ENCODE data around the gene PPP3CA.
"Not testable (repeated sequence)": the region's sequence is repeated elsewhere in the genome, so short reads cannot be mapped to it uniquely, and the experiment has no call there.

PPP3CA gene

DNA sequence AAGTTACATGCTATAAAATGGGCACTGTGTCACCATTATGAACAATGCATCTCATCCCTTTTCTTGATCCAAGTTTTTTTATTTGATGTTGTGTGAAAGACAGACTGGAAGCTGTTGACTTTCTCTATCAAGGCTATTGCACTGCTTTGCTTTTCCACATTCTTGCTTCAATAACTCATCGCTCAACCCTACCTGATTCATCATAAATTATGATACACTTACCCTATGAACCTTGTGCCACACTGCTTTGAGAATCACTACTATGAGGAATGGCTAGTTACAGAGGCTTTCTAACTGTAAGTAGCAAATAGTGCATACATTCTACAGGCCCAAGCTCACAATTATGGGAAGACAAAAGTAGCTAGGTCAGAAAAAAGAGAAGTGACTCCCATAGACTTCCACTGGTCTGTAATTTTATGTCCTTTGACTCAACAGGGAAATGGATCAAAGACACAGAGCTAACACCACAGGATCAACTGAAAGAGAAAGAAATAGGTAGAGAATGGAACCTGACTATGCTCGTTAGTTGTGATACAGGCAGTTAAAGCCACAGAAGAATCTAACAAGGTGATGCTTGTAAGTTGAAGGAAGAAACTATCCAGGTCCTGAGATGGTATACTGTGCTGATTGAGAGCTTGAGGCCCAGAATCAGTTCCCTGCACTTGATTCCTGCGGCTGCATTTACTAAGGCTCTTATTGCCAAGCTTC is 163.5 kb downstream of the PPP3CA start:
- H3K27ac ChIP-seq (ENCODE audit: low read depth, low read length): no peak overlapping the region
- H3K9me3 ChIP-seq (ENCODE audit: low read length): no peaks in the 10 kb centered on the region
- no peak overlapping the region for H3K9ac ChIP-seq (ENCODE audit: low read length)
- H3K36me3 ChIP-seq (ENCODE audit: insufficient read depth, low read length): no peaks in the 10 kb centered on the region
- no peaks in the 10 kb centered on the region for H3K4me1 ChIP-seq (ENCODE audit: insufficient read depth, low read length)
- H3K27me3 ChIP-seq (ENCODE audit: control insufficient read depth in 1 of 2, insufficient read depth in 2 of 2, low read length in 2 of 2): no peaks in the 10 kb centered on the region
- no peak overlapping the region for H3K4me3 ChIP-seq (ENCODE audit: low read depth in 1 of 2, low read length in 2 of 2)

DNA sequence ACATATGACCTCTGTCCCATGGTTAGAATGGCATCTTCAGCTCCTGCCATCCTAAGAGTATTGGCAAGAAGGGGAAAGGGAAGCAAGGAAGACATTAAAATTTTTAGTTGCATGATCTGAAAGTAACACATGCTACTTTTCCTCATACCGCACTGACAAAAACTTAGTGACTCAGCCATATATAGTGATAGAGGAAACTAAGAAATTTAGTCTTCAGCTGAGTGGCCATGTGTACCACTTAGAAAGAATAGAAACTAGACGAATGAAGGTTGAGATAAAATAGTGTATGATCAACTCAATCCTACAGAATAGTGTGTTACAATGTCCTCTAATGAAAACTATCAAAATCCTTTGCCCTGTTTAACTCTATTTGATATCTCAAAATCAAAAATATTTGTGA is 164.1 kb downstream of the PPP3CA start:
- H3K36me3 ChIP-seq (ENCODE audit: insufficient read depth, low read length): no peaks in the 10 kb centered on the region
- H3K9ac ChIP-seq (ENCODE audit: low read length): no peak overlapping the region
- H3K4me1 ChIP-seq (ENCODE audit: insufficient read depth, low read length): no peaks in the 10 kb centered on the region
- no peak overlapping the region for H3K27ac ChIP-seq (ENCODE audit: low read depth, low read length)
- no peaks in the 10 kb centered on the region for H3K27me3 ChIP-seq (ENCODE audit: control insufficient read depth in 1 of 2, insufficient read depth in 2 of 2, low read length in 2 of 2)
- H3K4me3 ChIP-seq (ENCODE audit: low read depth in 1 of 2, low read length in 2 of 2): no peak overlapping the region
- H3K9me3 ChIP-seq (ENCODE audit: low read length): no peaks in the 10 kb centered on the region

- not testable (repeated sequence) for H3K4me3 ChIP-seq (ENCODE audit: low read depth in 1 of 2, low read length in 2 of 2); H3K9ac ChIP-seq (ENCODE audit: low read length); H3K4me1 ChIP-seq (ENCODE audit: insufficient read depth, low read length); H3K36me3 ChIP-seq (ENCODE audit: insufficient read depth, low read length); H3K9me3 ChIP-seq (ENCODE audit: low read length); H3K27ac ChIP-seq (ENCODE audit: low read depth, low read length); H3K27me3 ChIP-seq (ENCODE audit: control insufficient read depth in 1 of 2, insufficient read depth in 2 of 2, low read length in 2 of 2)
These were observed 164.6 kb downstream of the PPP3CA start for GRCh38 chr4:101182688-101183087.

DNA sequence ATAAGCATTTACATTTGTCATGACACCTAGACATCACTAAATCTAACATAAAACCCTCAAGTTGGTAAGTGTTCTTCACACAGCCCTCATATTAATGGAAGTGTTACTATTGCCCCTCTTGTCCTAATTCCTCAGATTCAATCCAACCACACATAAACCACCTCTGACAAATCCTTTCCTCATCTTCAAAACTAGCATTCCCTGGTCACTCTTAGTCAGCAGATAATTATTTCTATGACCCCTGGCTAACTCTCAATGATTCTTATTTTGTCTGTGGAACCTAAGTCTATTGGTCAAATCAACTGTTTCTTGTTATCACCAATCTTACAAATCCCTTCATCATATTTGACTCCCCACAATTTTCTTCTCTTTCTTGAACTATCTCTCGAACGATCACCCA is 168.6 kb downstream of the PPP3CA start:
- no peak overlapping the region for H3K4me3 ChIP-seq (ENCODE audit: low read depth in 1 of 2, low read length in 2 of 2)
- no peaks in the 10 kb centered on the region for H3K27me3 ChIP-seq (ENCODE audit: control insufficient read depth in 1 of 2, insufficient read depth in 2 of 2, low read length in 2 of 2)
- H3K36me3 ChIP-seq (ENCODE audit: insufficient read depth, low read length): no peaks in the 10 kb centered on the region
- no peaks in the 10 kb centered on the region for H3K9me3 ChIP-seq (ENCODE audit: low read length)
- peaks cover 23% of the 10 kb centered on the region for H3K4me1 ChIP-seq (ENCODE audit: insufficient read depth, low read length)
- no peak overlapping the region for H3K27ac ChIP-seq (ENCODE audit: low read depth, low read length)
- H3K9ac ChIP-seq (ENCODE audit: low read length): no peak overlapping the region

GRCh38 chr4:101177154-101177553 is 170.2 kb downstream of the PPP3CA start:
- H3K36me3 ChIP-seq (ENCODE audit: insufficient read depth, low read length): no peaks in the 10 kb centered on the region
- H3K9ac ChIP-seq (ENCODE audit: low read length): no peak overlapping the region
- H3K27me3 ChIP-seq (ENCODE audit: control insufficient read depth in 1 of 2, insufficient read depth in 2 of 2, low read length in 2 of 2): no peaks in the 10 kb centered on the region
- H3K4me1 ChIP-seq (ENCODE audit: insufficient read depth, low read length): peaks cover 32% of the 10 kb centered on the region
- no peak overlapping the region for H3K4me3 ChIP-seq (ENCODE audit: low read depth in 1 of 2, low read length in 2 of 2)
- no peak overlapping the region for H3K27ac ChIP-seq (ENCODE audit: low read depth, low read length)
- no peaks in the 10 kb centered on the region for H3K9me3 ChIP-seq (ENCODE audit: low read length)

GRCh38 chr4:101175896-101176676 is 171.2 kb downstream of the PPP3CA start:
- no peaks in the 10 kb centered on the region for H3K36me3 ChIP-seq (ENCODE audit: insufficient read depth, low read length)
- no peaks in the 10 kb centered on the region for H3K27me3 ChIP-seq (ENCODE audit: control insufficient read depth in 1 of 2, insufficient read depth in 2 of 2, low read length in 2 of 2)
- H3K9ac ChIP-seq (ENCODE audit: low read length): no peak overlapping the region
- no peak overlapping the region for H3K4me3 ChIP-seq (ENCODE audit: low read depth in 1 of 2, low read length in 2 of 2)
- peaks cover 33% of the 10 kb centered on the region for H3K4me1 ChIP-seq (ENCODE audit: insufficient read depth, low read length)
- H3K9me3 ChIP-seq (ENCODE audit: low read length): no peaks in the 10 kb centered on the region
- H3K27ac ChIP-seq (ENCODE audit: low read depth, low read length): peak overlapping the region; percentile 61

DNA sequence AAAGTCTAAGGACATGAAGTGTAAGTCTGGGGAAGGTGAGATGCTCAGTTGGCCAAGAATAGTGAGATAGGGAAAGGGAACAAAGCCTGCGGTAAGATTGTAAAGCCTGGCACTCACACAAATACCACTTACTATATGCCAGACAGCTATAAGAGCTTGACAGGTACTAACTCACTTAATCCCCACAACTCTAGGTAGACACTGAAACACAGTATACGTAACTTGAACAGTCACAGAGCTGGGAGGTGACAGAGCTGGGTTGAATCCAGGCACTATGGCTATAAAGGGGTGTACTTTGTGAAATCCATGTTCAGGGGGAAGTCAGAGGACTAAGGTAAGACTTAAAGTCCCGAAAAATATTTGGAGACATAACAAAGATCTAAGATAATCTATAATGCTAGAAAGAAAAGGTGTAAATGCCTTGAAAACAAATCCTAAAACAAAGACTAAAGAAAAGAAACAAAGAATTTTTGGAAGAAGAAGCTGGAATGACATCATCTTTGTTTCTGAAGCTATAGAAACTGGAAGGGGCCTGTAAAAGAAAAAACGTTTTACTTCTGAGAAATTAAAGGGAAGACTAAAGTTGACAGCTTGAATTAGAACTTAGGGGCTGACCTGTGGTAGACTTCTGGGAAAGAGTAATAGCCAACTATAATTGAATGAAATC is 172.5 kb downstream of the PPP3CA start:
- peaks cover 37% of the 10 kb centered on the region for H3K4me1 ChIP-seq (ENCODE audit: insufficient read depth, low read length)
- H3K9me3 ChIP-seq (ENCODE audit: low read length): no peaks in the 10 kb centered on the region
- H3K36me3 ChIP-seq (ENCODE audit: insufficient read depth, low read length): no peaks in the 10 kb centered on the region
- peak overlapping the region; percentile 19 for H3K27ac ChIP-seq (ENCODE audit: low read depth, low read length)
- H3K9ac ChIP-seq (ENCODE audit: low read length): peak overlapping the region; percentile 14
- no peaks in the 10 kb centered on the region for H3K27me3 ChIP-seq (ENCODE audit: control insufficient read depth in 1 of 2, insufficient read depth in 2 of 2, low read length in 2 of 2)
- no peak overlapping the region for H3K4me3 ChIP-seq (ENCODE audit: low read depth in 1 of 2, low read length in 2 of 2)

DNA sequence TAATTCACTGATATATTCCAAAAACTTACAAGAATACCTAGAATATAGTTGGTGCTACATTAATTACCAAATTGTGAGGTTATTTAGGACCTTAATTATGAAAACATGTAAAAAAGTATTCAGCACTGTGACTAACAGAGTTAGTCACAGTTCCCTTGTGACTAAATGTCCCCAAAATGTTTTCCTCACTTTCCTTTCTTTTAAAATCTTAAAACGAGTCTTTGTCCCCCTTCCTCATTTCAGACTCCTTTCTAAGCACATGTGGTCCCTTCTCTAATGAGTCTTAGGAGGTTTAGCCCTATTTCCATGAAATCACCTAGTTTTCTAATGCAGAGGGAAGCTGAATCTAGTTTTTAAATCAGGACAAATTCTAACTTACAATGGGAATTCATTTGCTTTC is 175.0 kb downstream of the PPP3CA start:
- no peak overlapping the region for H3K4me3 ChIP-seq (ENCODE audit: low read depth in 1 of 2, low read length in 2 of 2)

DNA sequence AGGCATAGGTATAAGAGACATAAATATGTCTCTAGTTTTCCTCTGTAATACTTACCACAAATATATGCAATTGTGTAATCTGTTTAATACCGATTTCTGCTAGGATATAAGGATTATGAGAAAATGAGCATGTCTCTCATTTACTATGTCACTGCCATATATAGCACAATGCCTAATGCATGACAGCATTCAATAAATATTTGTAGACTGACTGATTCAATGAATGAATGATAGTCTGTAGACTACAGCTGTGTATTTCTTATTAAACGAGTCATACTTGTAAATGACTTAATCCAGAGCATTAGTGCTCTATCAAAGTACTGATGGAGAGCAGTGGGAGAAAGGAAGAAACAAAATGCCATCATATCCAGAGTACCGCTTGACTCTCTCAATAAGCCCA is 175.6 kb downstream of the PPP3CA start:
- Histone ChIP-seq H3K36me3 (ENCODE audit: insufficient read depth, low read length) (no peaks in the 10 kb centered on the region), H3K9ac (ENCODE audit: low read length) (no peak overlapping the region), H3K27me3 (ENCODE audit: control insufficient read depth in 1 of 2, insufficient read depth in 2 of 2, low read length in 2 of 2) (no peaks in the 10 kb centered on the region), H3K4me1 (ENCODE audit: insufficient read depth, low read length) (peaks cover 32% of the 10 kb centered on the region), H3K9me3 (ENCODE audit: low read length) (no peaks in the 10 kb centered on the region), H3K27ac (ENCODE audit: low read depth, low read length) (no peak overlapping the region), H3K4me3 (ENCODE audit: low read depth in 1 of 2, low read length in 2 of 2) (no peak overlapping the region)

More for the DNA sequence above, 175.0 kb downstream of the PPP3CA start:
- no peak overlapping the region for H3K27ac ChIP-seq (ENCODE audit: low read depth, low read length)
- no peaks in the 10 kb centered on the region for H3K36me3 ChIP-seq (ENCODE audit: insufficient read depth, low read length)
- H3K27me3 ChIP-seq (ENCODE audit: control insufficient read depth in 1 of 2, insufficient read depth in 2 of 2, low read length in 2 of 2): no peaks in the 10 kb centered on the region
- H3K9ac ChIP-seq (ENCODE audit: low read length): no peak overlapping the region
- H3K4me1 ChIP-seq (ENCODE audit: insufficient read depth, low read length): peaks cover 37% of the 10 kb centered on the region
- no peaks in the 10 kb centered on the region for H3K9me3 ChIP-seq (ENCODE audit: low read length)

GRCh38 chr4:101169044-101170014 is 178.0 kb downstream of the PPP3CA start:
- no peak overlapping the region for H3K4me3 ChIP-seq (ENCODE audit: low read depth in 1 of 2, low read length in 2 of 2)
- no peaks in the 10 kb centered on the region for H3K36me3 ChIP-seq (ENCODE audit: insufficient read depth, low read length)
- no peaks in the 10 kb centered on the region for H3K9me3 ChIP-seq (ENCODE audit: low read length)
- H3K4me1 ChIP-seq (ENCODE audit: insufficient read depth, low read length): peaks cover 14% of the 10 kb centered on the region
- no peak overlapping the region for H3K27ac ChIP-seq (ENCODE audit: low read depth, low read length)
- H3K27me3 ChIP-seq (ENCODE audit: control insufficient read depth in 1 of 2, insufficient read depth in 2 of 2, low read length in 2 of 2): no peaks in the 10 kb centered on the region
- no peak overlapping the region for H3K9ac ChIP-seq (ENCODE audit: low read length)

DNA sequence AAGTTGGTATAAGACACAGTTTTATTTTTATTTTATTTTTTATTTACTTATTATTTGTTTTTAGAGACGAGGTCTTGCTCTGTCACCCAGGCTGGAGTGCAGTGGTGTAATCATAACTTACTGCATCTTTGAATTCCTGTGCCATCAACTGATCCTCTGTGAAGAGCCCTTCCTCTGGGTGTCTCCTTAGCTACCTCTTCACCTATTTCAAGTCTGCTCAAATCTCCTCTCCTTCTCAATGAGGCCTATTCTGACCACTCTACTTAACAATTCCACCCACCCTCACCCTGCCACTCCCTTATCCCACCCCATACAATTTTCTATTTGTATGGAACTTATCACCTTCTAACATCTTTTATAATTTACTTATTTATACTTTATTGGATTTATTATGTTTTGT is 183.4 kb downstream of the PPP3CA start:
- Histone ChIP-seq H3K27ac (ENCODE audit: low read depth, low read length) (no peak overlapping the region), H3K27me3 (ENCODE audit: control insufficient read depth in 1 of 2, insufficient read depth in 2 of 2, low read length in 2 of 2) (no peaks in the 10 kb centered on the region), H3K9me3 (ENCODE audit: low read length) (no peaks in the 10 kb centered on the region)

More for the DNA sequence above, 183.4 kb downstream of the PPP3CA start:
- no peak overlapping the region for H3K4me3 ChIP-seq (ENCODE audit: low read depth in 1 of 2, low read length in 2 of 2)
- no peaks in the 10 kb centered on the region for H3K36me3 ChIP-seq (ENCODE audit: insufficient read depth, low read length)
- peaks cover 3% of the 10 kb centered on the region for H3K4me1 ChIP-seq (ENCODE audit: insufficient read depth, low read length)
- no peak overlapping the region for H3K9ac ChIP-seq (ENCODE audit: low read length)

All from muscle layer of colon (tissue), 2 donors.